Caco-2 (cell line): Measurements from ENCODE around the gene NDC1. TPM values are rescaled to one million over a fixed set of nuclear protein-coding genes. Genes with fewer than 3 reads are reported as not detected.

Source experiments
- BruUV-seq: library from RNA; stranded (reverse); fragments of 400-500 nt; replicated peaks from 2 replicates; lab custom pipeline; 2021; lab: Mats Ljungman, UMichigan
- CTCF ChIA-PET: fragments of 300-600 bp; sonication (Branson Sonifier 250); formaldehyde crosslinking; loops from one replicate; lab custom pipeline; 2022; ENCODE audit warnings: antibody characterized with exemption; lab: Charles Lee
- POLR2A ChIA-PET: fragments of 300-600 bp; sonication (Branson Sonifier 250); formaldehyde crosslinking; loops from one replicate; lab custom pipeline; 2022; ENCODE audit warnings: antibody characterized with exemption; lab: Charles Lee
- DNase-seq, 2 experiments: peaks; one replicate each; pipeline versions ENCODE4 v3.0.0 to v3.0.0-alpha.2; 2020 to 2022
- H3K27me3 ChIP-seq: replicated peaks from 2 replicates; pipeline ENCODE4 v1.6.0; 2011; ENCODE audit warnings: low read length; ENCODE audit not compliant: control insufficient read depth, insufficient read depth
- H3K36me3 ChIP-seq: 2 replicates; pipeline ENCODE4 v1.5.1; 2011; ENCODE audit warnings: low read length; ENCODE audit not compliant: control insufficient read depth, insufficient read depth
- H3K4me1 ChIP-seq: fragments of 250-450 bp; sonication (Bioruptor Pico); 2 replicates; pipeline ENCODE4 v1.5.1; 2020; ENCODE audit warnings: mild to moderate bottlenecking
- H3K4me3 ChIP-seq: 2 replicates; pipeline ENCODE4 v1.5.1; 2011; ENCODE audit warnings: low read depth, mild to moderate bottlenecking, control low read depth, low read length
- H3K9me3 ChIP-seq: fragments of 250-450 bp; sonication (Bioruptor Pico); 2 replicates; pipeline ENCODE4 v1.5.1; 2020; ENCODE audit warnings: mild to moderate bottlenecking, moderate library complexity
- H3K27ac Mint-ChIP-seq: one replicate; pipeline ENCODE4 v1.8.0; 2022; ENCODE audit warnings: mixed read lengths; ENCODE audit not compliant: unreplicated experiment
- H3K27me3 Mint-ChIP-seq: one replicate; pipeline ENCODE4 v1.8.0; 2022; ENCODE audit warnings: mixed read lengths; ENCODE audit not compliant: insufficient read depth, unreplicated experiment
- H3K36me3 Mint-ChIP-seq: one replicate; pipeline ENCODE4 v1.8.0; 2022; ENCODE audit warnings: mild to moderate bottlenecking, mixed read lengths; ENCODE audit not compliant: insufficient read depth, unreplicated experiment
- H3K4me1 Mint-ChIP-seq: one replicate; pipeline ENCODE4 v1.8.0; 2022; ENCODE audit warnings: low read depth, mixed read lengths; ENCODE audit not compliant: unreplicated experiment
- H3K4me3 Mint-ChIP-seq: one replicate; pipeline ENCODE4 v1.8.0; 2022; ENCODE audit warnings: mild to moderate bottlenecking, moderate library complexity, mixed read lengths; ENCODE audit not compliant: unreplicated experiment
- H3K9me3 Mint-ChIP-seq: one replicate; pipeline ENCODE4 v1.8.0; 2022; ENCODE audit warnings: mixed read lengths; ENCODE audit not compliant: unreplicated experiment
- CTCF ChIP-seq, 2 experiments: fragments of 200-600 bp in 1 of 2; IDR thresholded peaks; 1 replicate in 1 of 2; 2 replicates in 1 of 2; pipeline versions ENCODE4 v1.5.1 to v1.8.0; 2011 to 2022; ENCODE audit warnings: antibody characterized with exemption in 1 of 2, control low read depth in 1 of 2, inconsistent platforms in 1 of 2, low read depth in 1 of 2, low read length in 1 of 2, mild to moderate bottlenecking in 1 of 2, moderate library complexity in 1 of 2; ENCODE audit not compliant: insufficient read depth in 1 of 2, severe bottlenecking in 1 of 2, unreplicated experiment in 1 of 2
- intact Hi-C: fragments of 100-400 bp; cut with micrococcal nuclease; formaldehyde crosslinking; loops from one replicate; pipeline ENCODE4 v1.10.0; 2022; ENCODE audit not compliant: unreplicated experiment
- total RNA-seq: library from RNA; stranded (reverse); gene quantifications from 2 replicates; pipeline ENCODE4 v1.2.3, GENCODE V29; 2022

NDC1 gene
- total RNA-seq, 1 experiment from 2014 or later, result 28.8 TPM

- Mint-ChIP-seq H3K4me3 (no peak overlapping the region), H3K4me1 (no peaks in the 10 kb centered on the region), H3K36me3 (peaks cover 44% of the 10 kb centered on the region), H3K9me3 (no peaks in the 10 kb centered on the region), H3K27me3 (no peaks in the 10 kb centered on the region), H3K27ac (no peak overlapping the region)
- Histone ChIP-seq H3K4me1 (no peaks in the 10 kb centered on the region), H3K4me3 (no peak overlapping the region), H3K9me3 (no peaks in the 10 kb centered on the region), H3K36me3 (no peaks in the 10 kb centered on the region), H3K27me3 (no peaks in the 10 kb centered on the region)
- intact Hi-C loops, result no loop called here
- POLR2A ChIA-PET, result no interaction called here
- CTCF ChIA-PET, result no interaction called here
- no TSS peak for BruUV-seq
- TF ChIP-seq CTCF (IDR thresholded peaks at IDR 0.05; ENCODE audit: insufficient read depth in 1 of 2, low read depth in 1 of 2, low read length in 1 of 2, severe bottlenecking in 1 of 2, unreplicated experiment in 1 of 2), result no peak
- no peak for DNase-seq
Measured at GRCh38 chr1:53825306-53825705, 12.8 kb downstream of the NDC1 start.

DNA sequence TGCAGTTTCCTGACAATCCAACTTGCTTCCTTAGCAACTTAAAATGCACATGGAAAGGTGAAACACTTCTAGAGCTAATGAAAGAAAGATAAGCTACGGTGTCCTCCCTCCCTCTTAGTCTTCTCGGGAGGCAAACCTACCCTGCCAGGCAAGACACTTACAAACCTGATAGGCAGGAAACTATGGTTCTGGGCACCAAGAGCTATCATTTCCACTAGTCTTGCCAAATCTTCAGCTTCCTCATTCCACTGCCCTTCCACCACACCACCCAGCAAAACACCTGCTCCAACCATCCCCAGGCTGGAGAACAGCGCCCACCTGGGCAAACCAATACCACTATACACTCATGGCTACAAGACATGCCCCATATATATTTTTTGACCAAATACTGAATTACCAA is 15.2 kb downstream of the NDC1 start:
- H3K4me1 ChIP-seq, result no peaks in the 10 kb centered on the region
- no peak for DNase-seq
- no peak overlapping the region for H3K4me3 Mint-ChIP-seq
- no peaks in the 10 kb centered on the region for H3K4me1 Mint-ChIP-seq
- no peak overlapping the region for H3K4me3 ChIP-seq
- BruUV-seq, result no TSS peak
- peaks cover 50% of the 10 kb centered on the region for H3K36me3 Mint-ChIP-seq
- TF ChIP-seq CTCF (IDR thresholded peaks at IDR 0.05; ENCODE audit: insufficient read depth in 1 of 2, low read depth in 1 of 2, low read length in 1 of 2, severe bottlenecking in 1 of 2, unreplicated experiment in 1 of 2), result no peak
- H3K9me3 ChIP-seq, result no peaks in the 10 kb centered on the region
- no peaks in the 10 kb centered on the region for H3K9me3 Mint-ChIP-seq
- no peaks in the 10 kb centered on the region for H3K36me3 ChIP-seq
- H3K27me3 ChIP-seq, result no peaks in the 10 kb centered on the region
- ChIA-PET CTCF (no interaction called here), POLR2A (no interaction called here)
- no peaks in the 10 kb centered on the region for H3K27me3 Mint-ChIP-seq
- intact Hi-C loops, result no loop called here
- no peak overlapping the region for H3K27ac Mint-ChIP-seq

GRCh38 chr1:53821380-53821779 is 16.7 kb downstream of the NDC1 start:
- H3K4me1 ChIP-seq, result no peaks in the 10 kb centered on the region
- Mint-ChIP-seq H3K27ac (no peak overlapping the region), H3K9me3 (no peaks in the 10 kb centered on the region), H3K36me3 (peaks cover 53% of the 10 kb centered on the region), H3K27me3 (no peaks in the 10 kb centered on the region), H3K4me3 (no peak overlapping the region), H3K4me1 (no peaks in the 10 kb centered on the region)
- no peaks in the 10 kb centered on the region for H3K36me3 ChIP-seq
- CTCF ChIA-PET, result no interaction called here
- H3K4me3 ChIP-seq, result no peak overlapping the region
- no peaks in the 10 kb centered on the region for H3K27me3 ChIP-seq
- peak in 1 of 2 experiments; percentile 7 for TF ChIP-seq CTCF (IDR thresholded peaks at IDR 0.05; ENCODE audit: insufficient read depth in 1 of 2, low read depth in 1 of 2, low read length in 1 of 2, severe bottlenecking in 1 of 2, unreplicated experiment in 1 of 2)
- intact Hi-C loops, result no loop called here
- no TSS peak for BruUV-seq
- no peaks in the 10 kb centered on the region for H3K9me3 ChIP-seq
- POLR2A ChIA-PET, result no interaction called here
- no peak for DNase-seq
